Measurements from ENCODE around the gene NAXD.

NAXD gene

GRCh38 chr13:110635405-110636002 lies 20.2 kb downstream of the NAXD start:
- TF ChIP-seq CTCF (conservative IDR thresholded peaks at IDR 0.05; ENCODE audit: low read depth, low read length): no peak
- DNase-seq (ENCODE audit: low read depth): no peak

GRCh38 chr13:110636053-110636475 lies 20.7 kb downstream of the NAXD start:
- no peak for TF ChIP-seq CTCF (conservative IDR thresholded peaks at IDR 0.05; ENCODE audit: low read depth, low read length)
- H3K4me3 ChIP-seq (ENCODE audit: low read length): no peak overlapping the region
- no peak for DNase-seq (ENCODE audit: low read depth)

More at GRCh38 chr13:110635405-110636002, 20.2 kb downstream of the NAXD start:
- no peak overlapping the region for H3K4me3 ChIP-seq (ENCODE audit: low read length)

GRCh38 chr13:110636701-110637201 lies 21.4 kb downstream of the NAXD start:
- H3K4me3 ChIP-seq (ENCODE audit: low read length): no peak overlapping the region
- no peak for TF ChIP-seq CTCF (conservative IDR thresholded peaks at IDR 0.05; ENCODE audit: low read depth, low read length)
- DNase-seq (ENCODE audit: low read depth): no peak

DNA sequence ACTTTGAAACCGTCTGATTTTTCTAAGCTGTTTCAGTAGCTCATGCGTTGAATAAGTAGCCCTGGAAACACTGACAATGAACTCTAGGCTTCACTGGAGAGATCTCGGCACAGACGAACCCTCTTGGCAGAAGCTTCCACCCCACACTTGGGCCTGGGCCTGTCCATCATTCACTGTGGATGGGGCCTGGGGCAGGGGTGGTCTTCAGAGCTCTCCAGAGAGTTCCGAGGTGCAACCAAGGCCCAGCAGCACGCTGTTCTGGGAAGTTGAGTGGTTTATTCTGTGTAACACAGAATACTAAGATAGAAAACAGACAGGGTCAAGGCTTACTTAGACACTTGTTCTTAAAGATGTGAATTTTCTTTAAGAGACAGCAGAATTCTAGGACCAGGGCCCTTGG lies 21.9 kb downstream of the NAXD start:
- no peak for DNase-seq (ENCODE audit: low read depth)
- no peak for TF ChIP-seq CTCF (conservative IDR thresholded peaks at IDR 0.05; ENCODE audit: low read depth, low read length)
- no peak overlapping the region for H3K4me3 ChIP-seq (ENCODE audit: low read length)

DNA sequence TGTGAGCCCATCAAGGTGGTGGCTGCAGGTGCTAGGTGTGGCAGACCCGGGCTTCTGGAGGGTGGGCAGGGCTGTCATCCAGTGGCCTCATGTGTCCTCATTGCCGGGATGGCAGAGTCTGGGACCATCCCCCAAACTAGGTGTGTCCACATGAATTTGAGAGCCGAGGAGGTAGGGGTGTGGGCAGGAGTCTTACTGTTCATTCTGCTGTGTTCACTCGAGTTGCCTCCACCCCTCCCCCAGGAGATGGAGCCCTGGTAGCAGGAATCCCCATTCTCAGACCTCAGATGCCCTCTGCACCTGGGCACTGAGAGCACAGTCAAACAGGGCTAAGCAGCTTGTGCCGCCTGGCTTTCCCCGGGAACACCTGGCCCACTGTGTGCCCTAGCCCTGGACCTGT lies 22.4 kb downstream of the NAXD start:
- no peak for TF ChIP-seq CTCF (conservative IDR thresholded peaks at IDR 0.05; ENCODE audit: low read depth, low read length)
- no peak overlapping the region for H3K4me3 ChIP-seq (ENCODE audit: low read length)
- DNase-seq (ENCODE audit: low read depth): no peak

- DNase-seq (ENCODE audit: low read depth): no peak
- no peak for TF ChIP-seq CTCF (conservative IDR thresholded peaks at IDR 0.05; ENCODE audit: low read depth, low read length)
- H3K4me3 ChIP-seq (ENCODE audit: low read length): no peak overlapping the region
Measured at GRCh38 chr13:110638257-110638656, 22.9 kb downstream of the NAXD start.

All from retinal pigment epithelial cell (primary cell).